Mucosa of stomach (tissue), 1 donor: ENCODE data around the gene NEURL1.

Source experiments
- H3K27me3 ChIP-seq: one replicate; pipeline ENCODE4 v1.7.0; 2013; ENCODE audit warnings: mild to moderate bottlenecking, low read length; ENCODE audit not compliant: control insufficient read depth, insufficient read depth
- H3K36me3 ChIP-seq: one replicate; pipeline ENCODE4 v1.7.0; 2013; ENCODE audit warnings: low read length; ENCODE audit not compliant: control insufficient read depth, insufficient read depth
- H3K4me1 ChIP-seq: one replicate; pipeline ENCODE4 v1.7.0; 2013; ENCODE audit warnings: mild to moderate bottlenecking, low read length; ENCODE audit not compliant: control insufficient read depth, insufficient read depth
- H3K4me3 ChIP-seq: one replicate; pipeline ENCODE4 v1.7.0; 2013; ENCODE audit warnings: low read length
- H3K9ac ChIP-seq: one replicate; pipeline ENCODE4 v1.7.0; 2013; ENCODE audit warnings: mild to moderate bottlenecking, low read length, moderate library complexity
- H3K9me3 ChIP-seq: one replicate; pipeline ENCODE4 v1.7.0; 2013; ENCODE audit warnings: mild to moderate bottlenecking, low read length, moderate library complexity; ENCODE audit not compliant: control insufficient read depth
- donor health status: Pancreatic carcinoma.

The NEURL1 gene

DNA sequence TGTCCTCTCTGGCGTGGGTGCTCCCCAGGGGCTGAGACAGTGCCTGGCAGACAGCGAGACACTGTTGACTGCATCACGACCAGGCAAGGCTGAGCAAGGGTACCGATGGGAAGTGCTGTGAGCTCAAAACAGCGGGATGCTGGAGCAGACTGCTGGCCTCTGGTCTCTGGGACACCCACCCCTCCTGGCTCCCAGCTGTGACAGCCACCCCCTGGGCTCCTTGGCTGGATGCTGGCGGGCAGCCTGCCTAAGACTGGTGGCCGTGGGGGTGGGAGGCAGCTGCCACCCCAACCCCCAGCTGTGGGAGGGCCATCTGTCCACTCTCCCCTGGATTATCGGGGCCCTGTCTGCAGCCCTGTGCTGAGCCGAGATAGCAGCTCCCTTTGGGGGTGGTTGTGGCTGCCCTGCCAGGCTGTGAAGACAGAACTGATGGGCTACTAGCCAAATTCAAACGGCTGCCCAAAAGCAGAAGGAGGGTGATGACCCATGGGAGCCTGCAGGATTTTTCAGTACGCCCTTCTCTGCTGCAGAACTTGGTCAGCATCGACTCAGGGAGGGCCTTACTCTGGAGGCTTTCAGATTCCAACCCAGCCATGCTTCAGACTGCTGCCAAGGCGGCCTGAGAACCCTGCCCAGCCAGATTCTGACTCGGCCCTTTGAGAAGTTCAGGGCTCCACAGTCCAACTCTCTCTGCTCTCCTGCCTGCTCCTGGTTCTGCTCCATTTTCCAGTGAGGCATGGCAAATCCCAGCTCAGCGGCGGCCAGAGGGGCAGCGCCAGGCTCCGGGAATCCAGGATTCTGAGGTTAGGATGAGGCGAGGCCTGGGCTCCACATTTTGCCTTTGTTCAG is 125.3 kb downstream of the NEURL1 start:
- Histone ChIP-seq H3K9me3 (no peaks in the 10 kb centered on the region), H3K4me1 (peaks cover 24% of the 10 kb centered on the region), H3K4me3 (no peak overlapping the region), H3K27me3 (no peaks in the 10 kb centered on the region), H3K9ac (no peak overlapping the region), H3K36me3 (peaks cover 17% of the 10 kb centered on the region)

GRCh38 chr10:103619424-103620351 is 126.2 kb downstream of the NEURL1 start:
- peaks cover 24% of the 10 kb centered on the region for H3K4me1 ChIP-seq
- no peak overlapping the region for H3K4me3 ChIP-seq
- H3K9ac ChIP-seq: no peak overlapping the region
- H3K36me3 ChIP-seq: peaks cover 17% of the 10 kb centered on the region
- no peaks in the 10 kb centered on the region for H3K27me3 ChIP-seq
- no peaks in the 10 kb centered on the region for H3K9me3 ChIP-seq

DNA sequence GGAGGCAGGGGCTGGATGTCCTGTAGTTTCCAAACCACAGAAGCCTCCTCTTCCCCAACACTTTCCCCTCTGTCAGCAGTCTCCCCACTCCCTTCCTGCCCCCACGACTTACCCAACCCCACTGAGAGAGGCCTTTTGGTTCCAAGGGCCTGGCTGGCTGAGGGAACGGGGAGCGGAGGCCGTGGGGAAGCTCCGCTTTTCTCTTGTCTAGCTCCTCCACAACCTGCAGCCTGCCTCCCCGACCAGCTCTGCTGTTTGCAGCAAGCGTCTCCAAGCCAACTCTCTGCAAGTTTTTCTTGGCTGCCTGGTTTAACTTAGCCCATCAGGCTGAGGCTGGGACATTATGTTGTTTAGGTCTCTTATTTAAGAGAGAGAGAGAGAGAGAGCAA is 126.8 kb downstream of the NEURL1 start:
- H3K27me3 ChIP-seq: no peaks in the 10 kb centered on the region
- no peak overlapping the region for H3K9ac ChIP-seq
- peaks cover 17% of the 10 kb centered on the region for H3K36me3 ChIP-seq
- H3K4me3 ChIP-seq: no peak overlapping the region
- peaks cover 19% of the 10 kb centered on the region for H3K4me1 ChIP-seq
- no peaks in the 10 kb centered on the region for H3K9me3 ChIP-seq

DNA sequence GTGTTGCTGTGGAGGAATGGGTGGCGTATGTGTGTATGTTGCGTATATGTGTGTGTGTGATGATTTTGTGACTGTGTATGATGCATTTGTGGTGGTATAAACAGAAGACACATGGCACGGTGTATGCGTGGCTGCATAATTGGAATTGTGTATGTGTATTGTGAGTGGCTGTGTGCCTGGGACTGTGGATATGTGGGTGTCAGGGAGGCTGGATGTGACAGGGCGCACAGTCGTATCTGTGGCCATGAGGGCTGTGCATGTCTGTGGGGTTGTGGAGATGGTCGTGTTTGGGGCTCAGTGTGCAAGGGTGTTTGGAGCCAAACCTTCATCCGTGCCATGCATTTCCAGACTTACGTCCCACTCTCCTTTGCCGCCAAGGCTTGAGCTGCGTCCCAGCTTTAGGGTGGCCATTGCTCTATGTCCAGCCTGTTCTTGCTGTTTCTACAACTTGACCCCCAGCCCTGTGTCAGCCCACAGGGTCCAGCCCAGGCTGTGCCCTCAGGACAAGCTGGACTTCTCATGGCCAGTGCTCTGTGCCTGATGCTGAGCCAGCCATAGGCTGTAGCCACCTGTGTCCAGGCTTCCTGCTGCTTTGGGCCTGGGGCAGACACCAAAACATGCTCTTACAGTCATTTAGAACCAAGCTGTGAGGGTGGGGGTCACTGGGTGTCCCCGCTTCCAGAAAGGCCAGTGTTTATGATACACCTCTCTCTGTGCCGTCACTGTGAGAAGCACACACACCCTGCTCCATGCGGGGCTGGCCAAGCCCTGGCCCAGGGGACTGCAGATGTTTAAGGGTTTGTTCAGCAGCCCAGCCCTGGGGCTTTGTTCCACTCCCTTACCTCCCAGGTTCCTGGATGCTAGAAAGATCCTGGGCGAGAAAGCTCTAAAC is 127.6 kb downstream of the NEURL1 start:
- H3K4me1 ChIP-seq: peaks cover 19% of the 10 kb centered on the region
- H3K27me3 ChIP-seq: no peaks in the 10 kb centered on the region
- peaks cover 17% of the 10 kb centered on the region for H3K36me3 ChIP-seq
- H3K9me3 ChIP-seq: no peaks in the 10 kb centered on the region
- no peak overlapping the region for H3K4me3 ChIP-seq
- no peak overlapping the region for H3K9ac ChIP-seq

DNA sequence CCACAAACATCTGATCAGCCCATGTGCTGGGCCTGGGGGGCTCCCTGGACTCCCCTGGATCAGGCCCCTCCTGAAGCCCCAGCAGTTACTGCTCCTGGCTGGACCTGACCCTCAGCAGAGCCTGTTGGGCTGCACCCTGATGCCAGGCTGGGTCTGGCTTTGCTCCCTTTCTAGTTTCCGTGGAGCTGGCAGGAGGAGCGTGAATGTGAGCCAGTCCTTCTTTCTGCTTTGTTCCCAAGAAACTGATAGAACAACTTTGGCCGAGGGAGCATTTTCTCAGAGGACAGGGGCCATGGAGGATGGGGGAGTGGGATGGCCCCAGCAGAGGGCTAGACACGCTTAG is 128.2 kb downstream of the NEURL1 start:
- Histone ChIP-seq H3K27me3 (no peaks in the 10 kb centered on the region), H3K9ac (no peak overlapping the region), H3K9me3 (no peaks in the 10 kb centered on the region), H3K36me3 (peaks cover 17% of the 10 kb centered on the region), H3K4me1 (peaks cover 19% of the 10 kb centered on the region), H3K4me3 (no peak overlapping the region)

GRCh38 chr10:103622286-103622685 is 128.8 kb downstream of the NEURL1 start:
- Histone ChIP-seq H3K36me3 (peaks cover 17% of the 10 kb centered on the region), H3K4me3 (no peak overlapping the region), H3K27me3 (no peaks in the 10 kb centered on the region), H3K9me3 (no peaks in the 10 kb centered on the region), H3K9ac (no peak overlapping the region), H3K4me1 (peaks cover 14% of the 10 kb centered on the region)

DNA sequence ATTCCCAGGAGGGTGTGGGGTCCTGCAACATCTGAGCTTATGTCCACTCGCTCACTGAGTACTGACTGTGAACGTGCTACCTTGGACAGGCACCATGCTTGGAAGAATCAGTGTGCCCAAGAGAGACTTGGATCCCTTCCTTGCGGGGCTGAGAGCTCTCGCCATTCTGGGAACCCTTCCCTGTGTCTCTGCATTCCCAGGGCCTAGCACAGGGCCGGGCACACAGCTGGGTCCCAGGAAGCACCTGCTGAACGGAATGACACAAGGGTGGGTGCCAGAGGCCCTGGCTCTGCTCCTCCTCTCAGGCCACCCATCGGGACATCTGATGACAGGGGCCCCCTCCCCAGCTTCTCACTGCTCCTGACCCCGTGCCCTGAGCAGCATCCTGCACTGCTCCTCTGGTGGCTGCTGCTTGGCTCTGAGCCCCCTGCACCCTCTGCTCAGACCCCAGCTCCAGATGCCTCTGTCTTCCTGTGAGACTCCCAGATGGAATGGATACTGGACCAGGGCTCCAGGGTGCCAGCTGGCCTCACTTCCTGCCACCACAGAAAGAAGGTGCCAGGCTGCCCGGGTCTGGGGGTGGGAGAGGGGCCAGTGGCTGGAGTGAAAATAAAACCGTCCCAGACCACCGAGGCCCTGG is 129.6 kb downstream of the NEURL1 start:
- peaks cover 17% of the 10 kb centered on the region for H3K36me3 ChIP-seq
- H3K4me1 ChIP-seq: peaks cover 12% of the 10 kb centered on the region
- H3K27me3 ChIP-seq: no peaks in the 10 kb centered on the region
- H3K9me3 ChIP-seq: no peaks in the 10 kb centered on the region
- H3K9ac ChIP-seq: no peak overlapping the region
- no peak overlapping the region for H3K4me3 ChIP-seq

GRCh38 chr10:103626178-103626577 is 132.7 kb downstream of the NEURL1 start:
- no peaks in the 10 kb centered on the region for H3K27me3 ChIP-seq
- peaks cover 9% of the 10 kb centered on the region for H3K36me3 ChIP-seq
- no peak overlapping the region for H3K9ac ChIP-seq
- H3K4me1 ChIP-seq: no peaks in the 10 kb centered on the region
- no peaks in the 10 kb centered on the region for H3K9me3 ChIP-seq
- no peak overlapping the region for H3K4me3 ChIP-seq

GRCh38 chr10:103627111-103627892 is 133.8 kb downstream of the NEURL1 start:
- H3K4me1 ChIP-seq: peaks cover 4% of the 10 kb centered on the region
- no peaks in the 10 kb centered on the region for H3K27me3 ChIP-seq
- H3K36me3 ChIP-seq: peaks cover 9% of the 10 kb centered on the region
- H3K9ac ChIP-seq: no peak overlapping the region
- no peak overlapping the region for H3K4me3 ChIP-seq
- H3K9me3 ChIP-seq: no peaks in the 10 kb centered on the region

- Histone ChIP-seq H3K9ac (no peak overlapping the region), H3K36me3 (peaks cover 4% of the 10 kb centered on the region), H3K27me3 (no peaks in the 10 kb centered on the region), H3K4me3 (no peak overlapping the region), H3K9me3 (no peaks in the 10 kb centered on the region), H3K4me1 (peaks cover 6% of the 10 kb centered on the region)
Observed at GRCh38 chr10:103627893-103628292, 134.4 kb downstream of the NEURL1 start.

DNA sequence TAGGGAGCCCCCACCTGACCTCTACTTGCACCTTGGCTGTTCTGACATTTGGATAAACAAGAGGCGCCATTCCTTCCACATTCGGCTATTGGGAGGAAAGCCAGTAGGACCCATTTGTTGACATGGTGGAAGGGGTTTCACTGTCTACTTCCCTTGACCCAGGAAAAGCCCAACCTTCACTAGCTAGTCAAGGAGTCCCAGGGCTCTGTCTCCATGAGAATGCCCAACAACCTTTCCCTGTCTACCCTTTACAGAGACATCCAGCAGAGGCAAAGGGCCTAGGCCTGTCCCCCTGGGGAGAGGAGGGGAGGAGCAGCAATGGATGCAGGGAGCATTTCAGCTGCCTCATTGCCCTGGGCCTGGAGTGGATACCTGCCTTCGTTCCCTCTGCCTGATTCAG is 136.1 kb downstream of the NEURL1 start:
- Histone ChIP-seq H3K27me3 (no peaks in the 10 kb centered on the region), H3K4me1 (peaks cover 6% of the 10 kb centered on the region), H3K9me3 (no peaks in the 10 kb centered on the region), H3K36me3 (peaks cover 4% of the 10 kb centered on the region), H3K4me3 (no peak overlapping the region), H3K9ac (no peak overlapping the region)
